K562 (cell line): ENCODE results near the gene MAU2. TPM values are rescaled to one million over a fixed set of nuclear protein-coding genes. Genes with fewer than 3 reads are reported as not detected.

Source experiments
- PHTF2 ChIP-seq: fragments of 250-450 bp; sonication (Bioruptor Pico); IDR thresholded peaks from 2 replicates; pipeline ENCODE4 v1.5.0; 2021; ENCODE audit warnings: mild to moderate bottlenecking
- POLR3A ChIP-seq: IDR thresholded peaks from 2 replicates; pipeline ENCODE4 v1.6.1; 2011; ENCODE audit warnings: borderline replicate concordance, mild to moderate bottlenecking, moderate library complexity; ENCODE audit not compliant: insufficient read length, insufficient read depth; ENCODE audit errors: extremely low read depth
- polyA plus RNA-seq, 8 experiments: library from polyadenylated mRNA; depleted of rRNA in 4 of 8; stranded (reverse) in 5 of 8; unstranded in 3 of 8; fragments of >200 nt; fragmentation: Nextera tagmentation in 2 of 8; fragmentation: Illumina TruSeq in 1 of 8; extraction: Ambion mirVana in 2 of 8; extraction: Trizol in 1 of 8; gene quantifications; 2 replicates each; pipeline versions ENCODE4 v1.2.1 to v1.2.3, GENCODE V29; 2011 to 2014; ENCODE audit warnings: inconsistent platforms in 1 of 8, missing spikeins in 1 of 8
- total RNA-seq, 7 experiments: library from RNA; depleted of rRNA in 6 of 7; stranded (reverse); fragments of >200 nt in 6 of 7; fragmentation: Illumina TruSeq in 2 of 7; extraction: Trizol in 2 of 7; gene quantifications; 2 replicates each; pipeline versions ENCODE4 v1.2.1 to v1.2.3, GENCODE V29; 2011 to 2021; ENCODE audit warnings: low replicate concordance in 1 of 7
- TF ChIP-seq, protein P1 (sequence below): fragments of 250-450 bp; sonication (Bioruptor Pico); IDR thresholded peaks from 2 replicates; pipeline ENCODE4 v1.4.0; 2020; ENCODE audit warnings: mild to moderate bottlenecking, moderate library complexity, borderline replicate concordance
- TF ChIP-seq, protein P2 (sequence below): fragments of 200-600 bp; sonication (generic); IDR thresholded peaks from one replicate; pipeline ENCODE4 v1.6.1; 2012; ENCODE audit warnings: mild to moderate bottlenecking, low read depth, low read length, inconsistent platforms

Gene MAU2
- total and polyA plus RNA-seq, 9 of the 15 experiments (the other 6 are each of a cell fraction or from before 2014, with no cell fraction given): 1.2 to 48.1 (median 19.4) TPM

DNA sequence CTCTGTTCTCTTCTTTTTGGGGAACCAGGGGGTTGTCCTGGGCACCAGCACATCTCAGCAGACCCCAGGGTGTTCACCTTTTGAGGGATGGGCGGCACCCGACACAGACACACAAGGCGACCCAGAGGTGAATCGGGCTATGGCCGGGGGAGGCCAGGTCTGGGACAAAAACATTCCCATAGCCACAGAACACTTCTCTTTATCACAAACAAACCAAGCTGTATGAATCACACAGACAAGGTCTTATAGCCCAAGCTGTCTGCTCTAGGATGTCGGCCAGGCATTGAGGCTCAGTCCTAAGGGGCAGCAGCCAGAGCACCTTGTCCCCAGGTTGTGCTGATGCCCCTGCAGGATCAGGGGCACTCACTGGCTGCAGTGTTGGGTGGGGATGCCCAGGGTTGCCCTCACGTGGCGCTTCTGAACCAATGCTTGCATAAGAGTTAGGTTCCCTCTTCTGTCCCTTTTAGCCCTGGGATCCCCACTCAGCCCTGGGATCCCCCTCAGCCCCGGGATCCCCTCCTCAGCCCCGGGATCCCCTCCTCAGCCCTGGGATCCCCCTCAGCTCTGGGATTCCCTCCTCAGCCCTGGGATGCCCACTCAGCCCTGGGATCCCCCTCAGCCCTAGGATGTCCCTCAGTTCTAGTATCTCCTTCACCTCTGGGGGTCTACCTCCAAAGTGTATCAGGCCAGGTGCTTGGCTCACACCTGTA lies 26.9 kb downstream of the MAU2 start (continued):
- TF ChIP-seq, protein P1, sequence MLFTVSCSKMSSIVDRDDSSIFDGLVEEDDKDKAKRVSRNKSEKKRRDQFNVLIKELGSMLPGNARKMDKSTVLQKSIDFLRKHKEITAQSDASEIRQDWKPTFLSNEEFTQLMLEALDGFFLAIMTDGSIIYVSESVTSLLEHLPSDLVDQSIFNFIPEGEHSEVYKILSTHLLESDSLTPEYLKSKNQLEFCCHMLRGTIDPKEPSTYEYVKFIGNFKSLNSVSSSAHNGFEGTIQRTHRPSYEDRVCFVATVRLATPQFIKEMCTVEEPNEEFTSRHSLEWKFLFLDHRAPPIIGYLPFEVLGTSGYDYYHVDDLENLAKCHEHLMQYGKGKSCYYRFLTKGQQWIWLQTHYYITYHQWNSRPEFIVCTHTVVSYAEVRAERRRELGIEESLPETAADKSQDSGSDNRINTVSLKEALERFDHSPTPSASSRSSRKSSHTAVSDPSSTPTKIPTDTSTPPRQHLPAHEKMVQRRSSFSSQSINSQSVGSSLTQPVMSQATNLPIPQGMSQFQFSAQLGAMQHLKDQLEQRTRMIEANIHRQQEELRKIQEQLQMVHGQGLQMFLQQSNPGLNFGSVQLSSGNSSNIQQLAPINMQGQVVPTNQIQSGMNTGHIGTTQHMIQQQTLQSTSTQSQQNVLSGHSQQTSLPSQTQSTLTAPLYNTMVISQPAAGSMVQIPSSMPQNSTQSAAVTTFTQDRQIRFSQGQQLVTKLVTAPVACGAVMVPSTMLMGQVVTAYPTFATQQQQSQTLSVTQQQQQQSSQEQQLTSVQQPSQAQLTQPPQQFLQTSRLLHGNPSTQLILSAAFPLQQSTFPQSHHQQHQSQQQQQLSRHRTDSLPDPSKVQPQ (CRISPR knock-in tag): no peak
- TF ChIP-seq POLR3A (no peak), PHTF2 (no peak)
- TF ChIP-seq, protein P2, sequence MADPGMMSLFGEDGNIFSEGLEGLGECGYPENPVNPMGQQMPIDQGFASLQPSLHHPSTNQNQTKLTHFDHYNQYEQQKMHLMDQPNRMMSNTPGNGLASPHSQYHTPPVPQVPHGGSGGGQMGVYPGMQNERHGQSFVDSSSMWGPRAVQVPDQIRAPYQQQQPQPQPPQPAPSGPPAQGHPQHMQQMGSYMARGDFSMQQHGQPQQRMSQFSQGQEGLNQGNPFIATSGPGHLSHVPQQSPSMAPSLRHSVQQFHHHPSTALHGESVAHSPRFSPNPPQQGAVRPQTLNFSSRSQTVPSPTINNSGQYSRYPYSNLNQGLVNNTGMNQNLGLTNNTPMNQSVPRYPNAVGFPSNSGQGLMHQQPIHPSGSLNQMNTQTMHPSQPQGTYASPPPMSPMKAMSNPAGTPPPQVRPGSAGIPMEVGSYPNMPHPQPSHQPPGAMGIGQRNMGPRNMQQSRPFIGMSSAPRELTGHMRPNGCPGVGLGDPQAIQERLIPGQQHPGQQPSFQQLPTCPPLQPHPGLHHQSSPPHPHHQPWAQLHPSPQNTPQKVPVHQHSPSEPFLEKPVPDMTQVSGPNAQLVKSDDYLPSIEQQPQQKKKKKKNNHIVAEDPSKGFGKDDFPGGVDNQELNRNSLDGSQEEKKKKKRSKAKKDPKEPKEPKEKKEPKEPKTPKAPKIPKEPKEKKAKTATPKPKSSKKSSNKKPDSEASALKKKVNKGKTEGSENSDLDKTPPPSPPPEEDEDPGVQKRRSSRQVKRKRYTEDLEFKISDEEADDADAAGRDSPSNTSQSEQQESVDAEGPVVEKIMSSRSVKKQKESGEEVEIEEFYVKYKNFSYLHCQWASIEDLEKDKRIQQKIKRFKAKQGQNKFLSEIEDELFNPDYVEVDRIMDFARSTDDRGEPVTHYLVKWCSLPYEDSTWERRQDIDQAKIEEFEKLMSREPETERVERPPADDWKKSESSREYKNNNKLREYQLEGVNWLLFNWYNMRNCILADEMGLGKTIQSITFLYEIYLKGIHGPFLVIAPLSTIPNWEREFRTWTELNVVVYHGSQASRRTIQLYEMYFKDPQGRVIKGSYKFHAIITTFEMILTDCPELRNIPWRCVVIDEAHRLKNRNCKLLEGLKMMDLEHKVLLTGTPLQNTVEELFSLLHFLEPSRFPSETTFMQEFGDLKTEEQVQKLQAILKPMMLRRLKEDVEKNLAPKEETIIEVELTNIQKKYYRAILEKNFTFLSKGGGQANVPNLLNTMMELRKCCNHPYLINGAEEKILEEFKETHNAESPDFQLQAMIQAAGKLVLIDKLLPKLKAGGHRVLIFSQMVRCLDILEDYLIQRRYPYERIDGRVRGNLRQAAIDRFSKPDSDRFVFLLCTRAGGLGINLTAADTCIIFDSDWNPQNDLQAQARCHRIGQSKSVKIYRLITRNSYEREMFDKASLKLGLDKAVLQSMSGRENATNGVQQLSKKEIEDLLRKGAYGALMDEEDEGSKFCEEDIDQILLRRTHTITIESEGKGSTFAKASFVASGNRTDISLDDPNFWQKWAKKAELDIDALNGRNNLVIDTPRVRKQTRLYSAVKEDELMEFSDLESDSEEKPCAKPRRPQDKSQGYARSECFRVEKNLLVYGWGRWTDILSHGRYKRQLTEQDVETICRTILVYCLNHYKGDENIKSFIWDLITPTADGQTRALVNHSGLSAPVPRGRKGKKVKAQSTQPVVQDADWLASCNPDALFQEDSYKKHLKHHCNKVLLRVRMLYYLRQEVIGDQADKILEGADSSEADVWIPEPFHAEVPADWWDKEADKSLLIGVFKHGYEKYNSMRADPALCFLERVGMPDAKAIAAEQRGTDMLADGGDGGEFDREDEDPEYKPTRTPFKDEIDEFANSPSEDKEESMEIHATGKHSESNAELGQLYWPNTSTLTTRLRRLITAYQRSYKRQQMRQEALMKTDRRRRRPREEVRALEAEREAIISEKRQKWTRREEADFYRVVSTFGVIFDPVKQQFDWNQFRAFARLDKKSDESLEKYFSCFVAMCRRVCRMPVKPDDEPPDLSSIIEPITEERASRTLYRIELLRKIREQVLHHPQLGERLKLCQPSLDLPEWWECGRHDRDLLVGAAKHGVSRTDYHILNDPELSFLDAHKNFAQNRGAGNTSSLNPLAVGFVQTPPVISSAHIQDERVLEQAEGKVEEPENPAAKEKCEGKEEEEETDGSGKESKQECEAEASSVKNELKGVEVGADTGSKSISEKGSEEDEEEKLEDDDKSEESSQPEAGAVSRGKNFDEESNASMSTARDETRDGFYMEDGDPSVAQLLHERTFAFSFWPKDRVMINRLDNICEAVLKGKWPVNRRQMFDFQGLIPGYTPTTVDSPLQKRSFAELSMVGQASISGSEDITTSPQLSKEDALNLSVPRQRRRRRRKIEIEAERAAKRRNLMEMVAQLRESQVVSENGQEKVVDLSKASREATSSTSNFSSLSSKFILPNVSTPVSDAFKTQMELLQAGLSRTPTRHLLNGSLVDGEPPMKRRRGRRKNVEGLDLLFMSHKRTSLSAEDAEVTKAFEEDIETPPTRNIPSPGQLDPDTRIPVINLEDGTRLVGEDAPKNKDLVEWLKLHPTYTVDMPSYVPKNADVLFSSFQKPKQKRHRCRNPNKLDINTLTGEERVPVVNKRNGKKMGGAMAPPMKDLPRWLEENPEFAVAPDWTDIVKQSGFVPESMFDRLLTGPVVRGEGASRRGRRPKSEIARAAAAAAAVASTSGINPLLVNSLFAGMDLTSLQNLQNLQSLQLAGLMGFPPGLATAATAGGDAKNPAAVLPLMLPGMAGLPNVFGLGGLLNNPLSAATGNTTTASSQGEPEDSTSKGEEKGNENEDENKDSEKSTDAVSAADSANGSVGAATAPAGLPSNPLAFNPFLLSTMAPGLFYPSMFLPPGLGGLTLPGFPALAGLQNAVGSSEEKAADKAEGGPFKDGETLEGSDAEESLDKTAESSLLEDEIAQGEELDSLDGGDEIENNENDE: no peak
